K562 (cell line): Measurements from ENCODE around the gene FBXW11. TPM values are rescaled to one million over a fixed set of nuclear protein-coding genes. Genes with fewer than 3 reads are reported as not detected.

ENCODE experiments used
- ATAC-seq: fragments of 200-7000 bp; cut with Tn5 transposase; 3 replicates; pipeline ENCODE4 v1.9.1; 2020; ENCODE audit warnings: moderate library complexity
- BruUV-seq: library from RNA; stranded (reverse); fragments of 400-500 nt; replicated peaks from 2 replicates; lab custom pipeline; 2021; lab: Mats Ljungman, UMichigan
- CTCF ChIA-PET: fragments of 300-600 bp; formaldehyde crosslinking; extraction: SDS; loops from one replicate; lab custom pipeline; 2021; ENCODE audit warnings: low intra/inter-chr PET ratio; lab: Yijun Ruan, JAX
- POLR2A ChIA-PET: fragments of 300-600, 350-650 bp; sonication (Branson Sonifier 250); formaldehyde crosslinking; extraction: SDS; loops from one replicate; lab custom pipeline; 2021; ENCODE audit warnings: antibody characterized with exemption, inconsistent platforms; lab: Yijun Ruan, JAX
- DNase-seq, 4 experiments: peaks; one replicate each; pipeline versions ENCODE4 v3.0.0 to v3.0.0-alpha.2; 2011 to 2018; ENCODE audit warnings: low spot score in 3 of 4, mixed read lengths in 3 of 4; ENCODE audit errors: extremely low read depth in 1 of 4
- FAIRE-seq: peaks from 2 replicates; lab custom pipeline; 2011; peaks lifted over from hg19 to GRCh38; lab: Jason Lieb, UNC
- H2AFZ ChIP-seq: 2 replicates; pipeline ENCODE4 v1.6.0; 2011; ENCODE audit warnings: low read depth, low read length, control low read depth, inconsistent platforms
- H3K27ac ChIP-seq: fragments of 200-600 bp; 3 replicates; pipeline ENCODE4 v1.8.0; 2011; ENCODE audit warnings: low read depth, mild to moderate bottlenecking, control low read depth, inconsistent platforms, low read length, moderate library complexity, mixed read lengths; ENCODE audit errors: extremely low read depth
- H3K27me3 ChIP-seq, 2 experiments: fragments of 300-600 bp in 1 of 2; 2 replicates in 1 of 2; 3 replicates in 1 of 2; pipeline versions ENCODE4 v1.6.0 to v1.8.0; 2011; ENCODE audit warnings: inconsistent platforms in 2 of 2, low read length in 2 of 2, mild to moderate bottlenecking in 1 of 2, mixed read lengths in 1 of 2, moderate library complexity in 1 of 2; ENCODE audit not compliant: control insufficient read depth in 2 of 2, insufficient read depth in 2 of 2
- H3K36me3 ChIP-seq: fragments of 300-600 bp; 3 replicates; pipeline ENCODE4 v1.8.0; 2011; ENCODE audit warnings: mild to moderate bottlenecking, low read length, inconsistent platforms; ENCODE audit not compliant: control insufficient read depth, insufficient read depth
- H3K4me1 ChIP-seq, 2 experiments: fragments of 200-600 bp in 1 of 2; replicated peaks in 1 of 2; 2 replicates in 1 of 2; 3 replicates in 1 of 2; pipeline versions ENCODE4 v1.5.1 to v1.8.0; 2011; ENCODE audit warnings: inconsistent platforms in 2 of 2, low read length in 2 of 2, mild to moderate bottlenecking in 1 of 2, mixed read lengths in 1 of 2, moderate library complexity in 1 of 2; ENCODE audit not compliant: control insufficient read depth in 2 of 2, insufficient read depth in 2 of 2
- H3K4me2 ChIP-seq: 2 replicates; pipeline ENCODE4 v1.6.1; 2011; ENCODE audit warnings: low read length, control low read depth, inconsistent platforms, mixed read lengths; ENCODE audit not compliant: insufficient read depth
- H3K4me3 ChIP-seq: fragments of 200-600 bp; sonication (generic), shearing (Covaris generic); 2 replicates; pipeline ENCODE4 v1.5.1; 2016; ENCODE audit warnings: control low read depth, inconsistent platforms
- H3K79me2 ChIP-seq: fragments of 200-600 bp; 3 replicates; pipeline ENCODE4 v1.8.0; 2011; ENCODE audit warnings: low read length, inconsistent platforms; ENCODE audit not compliant: control insufficient read depth, insufficient read depth
- H3K9ac ChIP-seq, 2 experiments: 2 replicates each; pipeline versions ENCODE4 v1.6.0 to v1.6.1; 2011; ENCODE audit warnings: low read depth in 2 of 2, low read length in 2 of 2, control low read depth in 1 of 2, inconsistent platforms in 1 of 2, mild to moderate bottlenecking in 1 of 2, mixed read lengths in 1 of 2; ENCODE audit not compliant: insufficient read depth in 1 of 2
- H3K9me1 ChIP-seq: one replicate; pipeline ENCODE4 v1.6.0; 2011; ENCODE audit warnings: inconsistent platforms, mild to moderate bottlenecking, low read length, moderate library complexity; ENCODE audit not compliant: control insufficient read depth, insufficient read depth
- H3K9me3 ChIP-seq: replicated peaks from 2 replicates; pipeline ENCODE4 v1.5.1; 2011; ENCODE audit warnings: low read depth, low read length, inconsistent platforms; ENCODE audit not compliant: control insufficient read depth, insufficient read depth
- H4K20me1 ChIP-seq: replicated peaks from 2 replicates; pipeline ENCODE4 v1.6.1; 2011; ENCODE audit warnings: low read length, inconsistent platforms, mixed read lengths; ENCODE audit not compliant: control insufficient read depth, insufficient read depth
- NR2C1 ChIP-seq, 2 experiments: fragments of 450-650 bp; IDR thresholded peaks; 2 replicates each; pipeline ENCODE4 v1.6.1; 2017; ENCODE audit warnings: mild to moderate bottlenecking in 2 of 2, antibody characterized with exemption in 1 of 2, inconsistent platforms in 1 of 2, missing compliant biosample characterization in 1 of 2, missing genetic modification characterization in 1 of 2
- SRSF7 ChIP-seq: fragments of 200-400 bp; formaldehyde crosslinking; optimal IDR thresholded peaks from 2 replicates; pipeline ENCODE3; 2017; ENCODE audit warnings: mild to moderate bottlenecking, low read depth, low read length
- STAT5B ChIP-seq: fragments of 250-450 bp; sonication (Bioruptor Pico); IDR thresholded peaks from 2 replicates; pipeline ENCODE4 v1.8.0; 2021; ENCODE audit warnings: mild to moderate bottlenecking, inconsistent platforms
- WGBS: fragments of 100-300 bp; shearing (Covaris generic); methylation state at CpG from one replicate; pipeline ENCODE4 v1.1.6; 2016; ENCODE audit warnings: low coverage, mixed read lengths; ENCODE audit not compliant: insufficient coverage; ENCODE audit errors: missing lambda C conversion rate; 5-methylcytosine and 5-hydroxymethylcytosine counted together
- in situ Hi-C: fragments of 300-500 bp; cut with MboI; formaldehyde crosslinking; loops from 4 replicates; pipeline ENCODE4 v1.15.0; 2018; ENCODE audit warnings: inconsistent platforms, mixed read lengths
- intact Hi-C: fragments of 100-400 bp; cut with micrococcal nuclease; formaldehyde crosslinking; loops from 2 replicates; pipeline ENCODE4 v1.14.2; 2022
- polyA plus RNA-seq, 8 experiments: library from polyadenylated mRNA; depleted of rRNA in 4 of 8; stranded (reverse) in 5 of 8; unstranded in 3 of 8; fragments of >200 nt; fragmentation: Nextera tagmentation in 2 of 8; fragmentation: Illumina TruSeq in 1 of 8; extraction: Ambion mirVana in 2 of 8; extraction: Trizol in 1 of 8; gene quantifications; 2 replicates each; pipeline versions ENCODE4 v1.2.1 to v1.2.3, GENCODE V29; 2011 to 2014; ENCODE audit warnings: inconsistent platforms in 1 of 8, missing spikeins in 1 of 8
- total RNA-seq, 7 experiments: library from RNA; depleted of rRNA in 6 of 7; stranded (reverse); fragments of >200 nt in 6 of 7; fragmentation: Illumina TruSeq in 2 of 7; extraction: Trizol in 2 of 7; gene quantifications; 2 replicates each; pipeline versions ENCODE4 v1.2.1 to v1.2.3, GENCODE V29; 2011 to 2021; ENCODE audit warnings: low replicate concordance in 1 of 7
- TF ChIP-seq, protein P1 (sequence below): fragments of 450-650 bp; conservative IDR thresholded peaks from 2 replicates; pipeline ENCODE4 v1.6.1; 2016; ENCODE audit warnings: missing genetic modification characterization, low read depth, mild to moderate bottlenecking, control low read depth, missing compliant biosample characterization
- TF ChIP-seq, protein P2 (sequence below): fragments of 250-450 bp; sonication (Bioruptor Pico); IDR thresholded peaks from 2 replicates; pipeline ENCODE4 v1.8.0; 2021; ENCODE audit warnings: borderline replicate concordance, mild to moderate bottlenecking, moderate library complexity; ENCODE audit not compliant: poor library complexity, severe bottlenecking

The FBXW11 gene
- total and polyA plus RNA-seq, 9 of the 15 experiments (the other 6 are each of a cell fraction or from before 2014, with no cell fraction given), result 3.0 to 28.6 (median 23.6) TPM

DNA sequence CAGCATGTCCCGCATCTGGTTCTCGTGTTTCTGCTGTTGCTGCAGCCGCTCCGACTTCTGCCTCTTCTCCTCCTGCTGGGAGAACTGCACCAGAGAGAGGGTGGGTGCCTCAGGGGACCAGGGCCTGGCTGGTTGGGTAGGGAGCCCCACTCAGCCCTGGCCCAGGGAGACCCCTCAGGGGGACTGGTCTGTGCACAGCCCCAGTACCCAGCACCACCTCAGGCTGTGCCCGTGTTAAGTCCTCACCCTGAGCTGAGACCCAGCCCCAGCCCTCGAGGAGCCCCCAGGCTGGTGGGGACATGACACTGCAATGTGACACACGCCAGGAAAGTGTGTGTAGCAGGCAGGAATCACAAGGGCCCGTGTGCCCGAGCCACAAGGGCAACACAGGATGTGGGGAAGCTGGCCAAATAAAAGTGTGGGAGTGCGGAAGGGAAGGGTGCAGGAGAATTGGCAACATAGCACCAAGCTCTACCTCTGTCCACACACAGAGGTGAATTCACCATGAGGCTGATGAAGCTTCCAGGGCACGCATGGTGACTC is 48.2 kb upstream of the FBXW11 start:
- no peak overlapping the region for H3K4me3 ChIP-seq
- ChIA-PET CTCF (no interaction called here), POLR2A (interaction anchor here (0.6 kb wide), 1 partner anchor 48 kb away, joined by 3 read pairs; the partner anchor contains the start of gene FBXW11)
- H3K4me2 ChIP-seq, result no peak overlapping the region
- no peaks in the 10 kb centered on the region for H3K36me3 ChIP-seq
- H3K9me1 ChIP-seq, result no peaks in the 10 kb centered on the region
- DNase-seq (no peak), FAIRE-seq (no peak), ATAC-seq (no peak)
- no peak overlapping the region for H2AFZ ChIP-seq
- H3K4me1 ChIP-seq, result peaks cover 10 to 20% of the 10 kb centered on the region in 2 experiments; a peak in 4 of 5 replicates
- no TSS peak for BruUV-seq
- no peak overlapping the region for H3K27ac ChIP-seq
- WGBS, result 27% methylated on average over 9 of the region's 11 CpGs
- in situ Hi-C loops, result loop anchor here (10.0 kb wide), 1 partner anchor 630 kb away; no protein-coding TSS in a partner anchor
- H3K27me3 ChIP-seq, result peaks cover 0 to 7% of the 10 kb centered on the region in 2 experiments; a peak in 1 of 5 replicates
- TF ChIP-seq SRSF7 (no peak), NR2C1 (IDR thresholded peaks at IDR 0.05) (no peak), NR2C1 (tag; IDR thresholded peaks at IDR 0.05) (no peak), STAT5B (CRISPR knock-in tag) (no peak)
- TF ChIP-seq, protein P1, sequence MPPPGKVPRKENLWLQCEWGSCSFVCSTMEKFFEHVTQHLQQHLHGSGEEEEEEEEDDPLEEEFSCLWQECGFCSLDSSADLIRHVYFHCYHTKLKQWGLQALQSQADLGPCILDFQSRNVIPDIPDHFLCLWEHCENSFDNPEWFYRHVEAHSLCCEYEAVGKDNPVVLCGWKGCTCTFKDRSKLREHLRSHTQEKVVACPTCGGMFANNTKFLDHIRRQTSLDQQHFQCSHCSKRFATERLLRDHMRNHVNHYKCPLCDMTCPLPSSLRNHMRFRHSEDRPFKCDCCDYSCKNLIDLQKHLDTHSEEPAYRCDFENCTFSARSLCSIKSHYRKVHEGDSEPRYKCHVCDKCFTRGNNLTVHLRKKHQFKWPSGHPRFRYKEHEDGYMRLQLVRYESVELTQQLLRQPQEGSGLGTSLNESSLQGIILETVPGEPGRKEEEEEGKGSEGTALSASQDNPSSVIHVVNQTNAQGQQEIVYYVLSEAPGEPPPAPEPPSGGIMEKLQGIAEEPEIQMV (tag), result no peak
- TF ChIP-seq, protein P2, sequence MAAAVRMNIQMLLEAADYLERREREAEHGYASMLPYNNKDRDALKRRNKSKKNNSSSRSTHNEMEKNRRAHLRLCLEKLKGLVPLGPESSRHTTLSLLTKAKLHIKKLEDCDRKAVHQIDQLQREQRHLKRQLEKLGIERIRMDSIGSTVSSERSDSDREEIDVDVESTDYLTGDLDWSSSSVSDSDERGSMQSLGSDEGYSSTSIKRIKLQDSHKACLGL, result no peak
- no peaks in the 10 kb centered on the region for H3K9me3 ChIP-seq
- H3K9ac ChIP-seq, result no peak overlapping the region
- 0 out of 2 replicates have a peak, but pooled peaks cover 3% of the 10 kb centered on the region for H4K20me1 ChIP-seq
- intact Hi-C loops, result loop anchor here (5.0 kb wide), 2 partner anchors 133 to 637 kb away; partner anchors contain the start of genes FGF18 and STK10
- no peaks in the 10 kb centered on the region for H3K79me2 ChIP-seq
